H4 (cell line): Measurements from ENCODE around the gene TMEM132D. TPM values are rescaled to one million over a fixed set of nuclear protein-coding genes. Genes with fewer than 3 reads are reported as not detected.

Source experiments
- DNase-seq: peaks from one replicate; pipeline ENCODE4 v3.0.0-alpha.2; 2015; ENCODE audit warnings: low spot score
- total RNA-seq: library from RNA; depleted of rRNA; stranded (reverse); fragments of >200 nt; shearing (Covaris generic); gene quantifications from 2 replicates; pipeline ENCODE4 v1.2.3, GENCODE V29; 2014

The TMEM132D gene
- total RNA-seq, 1 experiment from 2014 or later, result not detected

DNA sequence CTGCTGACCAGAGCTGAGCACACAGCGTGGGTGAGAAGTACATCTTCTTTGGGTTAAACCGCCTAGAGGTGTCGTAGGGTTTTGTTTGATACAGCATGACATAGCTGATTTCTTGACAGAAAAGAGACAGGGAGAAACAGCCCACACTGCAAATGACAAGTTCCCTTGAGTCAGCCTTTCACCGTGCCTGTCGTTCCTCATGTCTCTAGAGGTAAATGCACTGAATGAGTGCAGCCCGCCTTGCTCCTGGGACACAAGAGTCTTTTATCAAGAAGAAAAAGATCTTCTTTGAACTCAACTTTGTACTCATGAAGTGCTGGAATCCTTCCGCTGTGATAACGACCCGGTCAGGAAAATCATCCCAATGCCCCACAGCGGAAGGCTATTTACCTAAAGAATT, 77.6 kb downstream of the TMEM132D start:
- no peak for DNase-seq

DNA sequence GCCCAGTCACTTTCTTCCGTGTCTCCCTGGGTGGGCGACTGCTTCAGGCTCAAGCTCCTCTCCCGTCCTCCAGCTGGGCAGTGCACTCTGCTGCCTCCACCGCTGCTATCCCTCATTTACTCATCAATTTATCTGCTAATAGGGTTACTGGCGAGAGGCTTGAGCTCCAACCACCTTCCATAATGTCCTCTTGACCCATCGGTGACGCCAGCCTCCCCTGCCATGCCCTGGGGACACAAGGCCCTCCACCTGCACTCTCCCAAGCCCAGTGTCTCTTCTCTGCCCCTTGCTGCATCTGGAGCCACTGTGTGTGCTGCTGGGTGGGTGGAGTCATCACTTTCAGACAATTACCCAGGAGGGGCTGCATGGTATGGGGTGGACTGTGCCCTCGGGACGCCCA, 78.5 kb downstream of the TMEM132D start:
- DNase-seq, result no peak

DNA sequence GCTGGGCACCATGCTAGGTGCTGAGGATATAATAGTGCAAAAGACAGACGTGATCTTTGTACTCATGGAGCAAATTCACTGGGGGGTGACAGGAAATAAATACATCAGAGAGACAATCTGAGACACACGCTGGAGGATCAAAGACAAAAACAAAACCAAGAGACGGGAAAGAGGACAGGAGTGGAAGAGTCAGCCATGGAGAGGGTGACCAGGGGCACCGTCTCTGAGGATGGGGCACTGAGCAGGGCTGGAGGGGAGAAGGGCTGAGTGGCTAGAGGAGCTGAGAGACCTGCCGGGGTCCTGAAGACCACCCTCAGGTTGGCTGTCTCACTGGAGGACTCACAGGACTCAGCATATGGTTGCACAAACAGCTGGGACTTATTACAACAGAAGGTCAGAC, 81.9 kb downstream of the TMEM132D start:
- DNase-seq, result no peak

DNA sequence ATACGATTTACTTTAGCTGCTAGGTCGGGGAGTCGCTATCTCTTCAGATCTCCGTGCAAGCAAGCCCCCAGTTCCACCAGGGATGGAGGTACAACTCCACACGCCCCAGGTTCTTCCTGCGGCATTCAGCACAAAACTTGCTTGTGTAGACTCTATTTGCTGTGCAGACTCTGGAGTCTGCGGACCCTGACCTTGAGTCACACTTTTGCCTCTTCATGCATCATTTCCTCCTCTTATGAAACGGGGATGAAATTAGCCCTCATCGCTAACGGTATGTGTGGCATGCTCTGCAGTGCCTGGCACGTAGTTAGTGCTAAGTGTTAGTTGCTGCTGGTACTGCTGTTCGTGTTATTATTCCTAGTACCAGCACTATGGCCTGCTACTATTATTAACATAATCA, 84.4 kb downstream of the TMEM132D start:
- no peak for DNase-seq

DNA sequence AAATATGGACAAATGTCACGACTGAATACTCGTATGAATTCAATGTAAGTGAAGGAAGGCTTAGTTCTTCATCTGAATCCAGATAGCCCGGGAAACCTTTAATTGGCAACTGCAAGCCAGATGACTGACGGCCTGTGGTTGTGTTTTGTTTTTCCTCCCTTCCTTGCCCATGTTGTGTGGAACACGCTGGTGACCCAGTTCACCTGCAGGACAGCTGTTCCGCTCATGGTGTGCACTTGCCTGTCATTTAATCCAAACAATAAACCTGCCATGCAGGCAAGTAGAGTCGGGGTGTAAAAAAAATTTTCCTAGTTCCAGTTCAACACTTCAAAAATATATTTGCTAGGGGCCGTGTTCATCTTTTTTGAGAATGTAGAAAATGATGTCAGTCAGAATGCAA, 88.0 kb downstream of the TMEM132D start:
- no peak for DNase-seq

DNA sequence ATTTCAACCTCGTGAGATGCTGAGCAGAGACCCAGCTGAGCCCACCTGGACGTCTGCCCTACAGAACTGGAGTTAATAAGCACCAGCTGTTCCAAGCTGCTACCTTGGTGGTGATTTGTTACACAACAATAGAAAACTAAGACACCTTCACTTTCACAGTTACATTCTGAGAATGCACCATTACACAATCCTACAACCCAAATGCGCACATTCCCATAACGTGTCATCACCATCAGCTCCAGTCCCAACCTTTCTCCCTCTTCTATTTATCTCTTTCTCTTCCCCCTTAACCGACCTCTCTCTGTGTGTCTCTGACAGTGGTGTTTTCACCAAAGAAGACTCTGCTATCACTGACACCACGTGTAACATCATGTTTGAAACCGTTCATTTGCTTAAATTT, 91.9 kb downstream of the TMEM132D start:
- no peak for DNase-seq

DNA sequence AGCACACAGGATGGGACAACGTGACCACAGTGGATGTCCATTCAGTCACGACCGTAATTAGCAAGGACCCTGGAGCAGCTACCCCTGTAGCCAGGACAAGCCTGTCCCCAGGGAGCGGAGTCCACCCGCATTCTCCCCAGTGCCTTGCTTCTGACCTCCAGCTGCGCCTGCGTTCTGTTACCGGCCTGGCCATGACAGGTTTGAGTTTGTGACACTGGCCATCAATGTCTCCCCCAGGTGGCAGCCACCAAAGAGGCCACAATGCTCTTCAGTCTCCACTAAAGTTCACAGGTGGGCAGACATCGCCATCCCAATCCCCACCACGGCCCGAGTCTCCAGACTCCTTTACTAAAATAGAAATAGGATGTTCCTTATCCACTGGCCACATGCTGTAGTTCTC, 96.7 kb downstream of the TMEM132D start:
- no peak for DNase-seq

DNA sequence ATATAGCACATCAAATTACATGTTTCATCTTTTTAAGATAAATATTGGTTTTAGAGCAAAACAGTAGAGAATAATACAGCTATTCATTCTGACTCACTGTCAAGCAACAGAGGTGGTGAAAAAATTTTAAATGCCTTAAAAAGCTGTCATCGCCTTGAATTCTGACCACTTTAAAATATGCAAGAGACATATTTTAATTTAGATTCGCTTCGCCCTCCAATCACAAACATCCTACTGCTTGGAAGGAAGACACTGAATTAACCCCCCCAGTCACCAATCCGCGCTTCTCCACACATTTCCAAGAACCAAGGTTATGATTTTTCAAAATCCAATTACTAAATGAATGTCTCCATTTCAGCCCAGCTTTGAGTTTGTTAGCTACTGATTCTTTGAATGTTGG, 112.4 kb downstream of the TMEM132D start:
- DNase-seq, result no peak

DNA sequence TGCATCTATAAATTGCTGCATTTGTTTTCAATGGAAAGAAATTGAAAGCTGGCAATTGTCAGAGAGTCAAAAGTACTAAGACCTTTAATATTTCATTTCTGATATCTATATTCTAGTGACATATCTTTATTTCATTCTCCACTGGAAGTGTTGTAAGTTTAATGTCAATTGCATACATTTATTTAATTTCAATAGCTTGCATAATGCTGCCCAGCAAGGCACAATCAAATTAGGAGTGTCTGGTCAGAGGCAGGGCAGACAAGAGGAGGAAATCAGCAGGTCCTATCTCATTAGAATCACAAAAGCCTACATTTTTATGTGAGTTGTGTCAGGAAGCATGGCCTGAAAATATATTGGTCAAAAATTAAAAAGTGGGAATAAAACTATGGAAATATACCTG, 112.9 kb downstream of the TMEM132D start:
- DNase-seq, result no peak

DNA sequence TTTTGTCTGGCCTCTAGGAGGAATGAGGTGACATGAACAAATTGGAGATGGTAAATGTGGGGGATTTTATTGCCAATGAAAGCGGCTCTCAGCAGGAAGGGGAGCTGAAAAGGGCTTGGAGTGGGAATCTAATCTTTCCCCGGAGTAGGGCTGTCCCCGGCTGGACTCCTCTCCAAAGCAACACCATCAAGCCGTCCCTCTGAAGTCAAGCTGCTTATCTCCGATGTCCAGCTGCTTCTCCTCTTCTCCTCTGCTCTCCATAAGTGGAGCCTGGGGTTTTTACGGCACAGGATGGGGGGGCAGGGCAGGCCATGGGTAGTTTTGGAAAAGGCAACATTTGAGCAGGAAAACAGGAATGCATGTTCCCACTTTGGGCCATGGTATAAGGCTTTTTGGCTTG, 113.5 kb downstream of the TMEM132D start:
- DNase-seq, result no peak

DNA sequence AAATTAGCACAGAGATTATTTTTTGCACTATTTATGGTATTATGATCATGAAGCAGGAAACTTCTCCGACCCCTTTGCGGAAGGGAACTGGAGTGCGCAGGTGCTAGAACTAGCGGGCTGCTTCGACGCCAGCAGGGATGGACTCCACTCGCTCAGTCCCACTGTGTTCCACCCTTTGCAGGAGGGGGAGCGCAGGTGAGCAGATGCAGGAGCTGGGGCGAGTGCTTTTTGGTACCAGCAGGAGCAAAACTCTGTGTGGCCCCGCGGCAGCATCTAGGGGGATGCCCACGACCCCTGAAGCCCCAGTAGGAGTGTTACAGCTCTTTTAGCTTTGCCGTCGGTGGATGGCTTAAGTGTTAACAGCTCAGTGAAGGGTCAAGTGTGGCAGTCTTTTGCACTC, 113.9 kb downstream of the TMEM132D start:
- no peak for DNase-seq

DNA sequence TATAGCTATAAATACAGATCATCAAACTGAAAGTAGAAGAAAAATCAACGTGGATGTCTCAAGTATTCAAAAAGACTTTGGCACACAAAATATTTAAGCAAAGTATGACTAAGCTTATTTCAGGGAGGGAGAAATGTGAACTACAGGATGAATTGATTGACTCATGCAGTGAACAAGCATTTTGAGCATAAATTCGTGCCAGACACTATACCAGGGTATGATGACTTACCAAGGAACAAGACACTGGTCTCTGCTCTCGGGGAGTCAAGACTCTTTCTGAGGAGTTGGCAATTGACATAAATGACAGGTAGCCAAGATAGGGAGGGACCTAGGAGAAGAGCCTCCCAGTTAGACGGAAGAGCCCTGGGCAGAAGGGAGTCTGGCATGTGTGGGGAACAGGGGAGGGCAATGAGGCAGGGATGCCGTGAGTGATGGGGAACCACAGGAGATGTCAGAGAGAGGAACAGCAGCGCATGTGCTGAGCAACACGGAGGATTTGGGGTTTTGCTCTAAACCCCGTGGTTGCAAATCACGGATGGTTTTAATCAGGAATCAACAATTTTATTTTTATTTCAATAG, 115.2 kb downstream of the TMEM132D start:
- DNase-seq, result no peak

DNA sequence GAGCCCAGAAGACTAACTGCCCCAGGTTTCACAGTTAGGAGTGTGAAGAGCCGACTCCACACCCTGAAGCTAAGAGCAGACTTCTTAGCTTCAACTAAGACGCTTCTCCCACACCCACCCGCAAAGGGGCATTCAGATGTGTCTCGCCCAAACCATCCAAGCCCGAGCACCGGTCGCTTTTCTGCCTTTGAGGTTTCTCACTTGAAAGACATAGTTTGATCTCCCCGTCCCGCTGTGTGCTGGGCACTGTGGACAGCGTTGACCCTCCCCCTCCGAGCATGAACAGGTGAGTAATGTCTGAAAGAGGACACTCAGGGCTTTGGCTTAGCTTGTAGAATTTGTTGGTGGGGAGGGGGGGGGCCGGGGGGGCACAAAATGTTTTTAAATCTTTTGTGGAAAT, 123.8 kb downstream of the TMEM132D start:
- no peak for DNase-seq

DNA sequence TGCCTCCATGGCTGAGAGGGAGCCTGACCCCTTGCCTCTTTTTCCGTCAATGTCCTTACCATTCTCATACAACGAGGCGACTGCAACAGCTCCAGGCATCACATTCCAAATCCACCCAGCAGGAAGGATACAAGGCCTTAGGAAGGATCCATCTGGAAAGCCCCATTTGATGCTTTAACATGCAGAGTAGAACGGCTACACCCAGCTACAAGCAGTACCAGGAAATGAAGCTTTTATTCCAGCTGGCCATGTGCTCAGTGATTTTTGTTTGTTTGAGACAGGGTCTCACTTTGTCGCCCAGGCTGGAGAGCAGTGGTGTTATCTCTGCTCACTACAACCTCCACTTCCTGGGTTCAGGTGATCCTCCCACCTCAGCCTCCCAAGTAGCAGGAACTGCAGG, 124.8 kb downstream of the TMEM132D start:
- no peak for DNase-seq

DNA sequence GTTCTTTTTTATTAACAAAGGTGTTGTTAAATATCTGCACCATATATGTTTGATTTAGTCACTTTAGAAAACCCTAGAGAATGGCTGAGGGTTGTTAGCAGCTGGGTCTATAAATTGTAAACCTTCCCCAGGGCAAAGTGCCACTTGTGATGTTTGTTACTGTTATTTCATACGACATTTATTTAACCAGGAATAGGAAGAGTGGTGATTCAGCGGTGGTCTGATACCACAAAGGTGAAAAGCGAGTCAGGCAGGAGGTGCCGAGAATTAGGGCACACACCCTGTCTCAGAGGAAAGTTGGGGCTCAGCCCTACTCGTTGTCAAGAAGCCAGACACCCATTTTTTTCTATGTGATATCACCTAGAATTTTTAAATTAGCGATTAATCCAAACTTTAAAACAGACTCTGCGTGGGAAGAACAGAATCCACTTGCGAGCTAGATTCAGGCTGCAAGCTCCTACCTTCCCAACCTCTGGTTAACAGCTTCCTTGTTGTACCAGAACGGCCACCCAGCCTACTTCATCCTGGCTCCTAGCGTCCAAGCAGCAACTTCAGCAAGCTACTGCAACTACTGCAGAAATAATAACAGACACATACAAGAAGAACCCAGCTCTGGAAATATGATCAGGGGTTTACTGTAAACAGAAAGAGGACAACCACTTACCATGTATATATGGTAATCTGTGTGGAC, 126.7 kb downstream of the TMEM132D start:
- DNase-seq, result no peak

DNA sequence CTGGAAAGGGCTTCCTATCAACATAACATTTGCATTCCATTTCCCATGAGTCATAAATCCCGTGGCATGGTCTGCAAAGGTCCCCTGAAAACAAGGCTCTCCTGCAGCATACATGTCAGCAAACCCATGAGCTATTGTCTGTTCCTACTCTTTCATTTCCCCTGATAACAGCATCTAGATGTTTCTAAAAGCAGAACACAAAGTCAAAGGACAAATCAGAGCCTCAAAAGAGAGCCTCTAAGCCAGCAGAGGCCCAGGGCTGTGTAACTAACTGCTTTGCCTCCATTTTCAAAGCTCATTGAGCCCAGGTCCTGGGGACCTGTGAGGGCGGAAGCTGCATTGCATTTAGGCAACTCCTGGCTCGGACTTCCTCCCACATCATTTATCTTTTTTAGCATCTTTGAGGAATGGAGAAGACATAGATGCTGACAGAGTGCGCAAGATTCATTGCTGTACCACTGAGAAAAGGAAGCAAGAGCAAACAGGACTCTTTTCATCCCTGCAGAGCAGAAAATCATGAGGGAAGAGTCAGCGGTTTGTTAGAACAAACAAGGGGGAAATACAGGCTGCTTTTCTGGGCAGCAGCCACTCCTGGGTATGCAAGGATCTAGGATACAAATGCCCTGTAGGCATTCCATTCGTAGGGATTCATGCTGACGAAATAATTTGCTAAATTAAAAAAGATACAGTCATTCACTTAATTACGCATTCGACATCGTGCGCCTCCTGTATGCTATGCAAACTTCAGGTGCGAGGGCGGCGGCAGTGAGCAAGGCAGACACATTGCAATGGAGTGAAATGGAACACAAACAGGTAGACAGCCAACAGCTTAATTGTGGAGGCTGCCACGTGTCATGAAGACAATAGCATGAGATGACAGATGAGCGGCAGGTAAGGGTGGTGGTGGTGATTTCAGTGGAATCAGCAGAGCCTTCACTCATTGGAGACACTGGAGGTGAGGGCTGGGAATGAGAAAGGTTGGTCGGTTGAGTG, 131.0 kb downstream of the TMEM132D start:
- DNase-seq, result peak; percentile 31

DNA sequence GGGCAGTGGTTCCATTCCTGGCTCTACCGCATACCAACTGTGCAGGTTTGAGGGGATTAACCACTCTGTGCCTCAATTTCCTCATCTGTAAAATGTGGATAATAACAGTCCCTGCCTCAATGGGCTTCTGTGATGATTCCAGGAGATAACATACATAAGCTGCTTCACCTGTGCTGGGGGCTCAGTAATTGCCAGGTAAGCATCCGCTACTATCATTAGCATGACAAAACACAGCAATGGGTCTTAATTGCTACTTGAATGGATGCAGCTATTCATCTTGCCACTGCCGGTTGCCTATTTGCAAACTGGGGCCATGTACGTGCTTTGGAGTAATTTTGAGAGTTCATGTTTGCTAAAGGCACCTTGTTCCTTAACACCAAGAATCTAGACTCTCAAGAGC, 132.6 kb downstream of the TMEM132D start:
- DNase-seq, result no peak

DNA sequence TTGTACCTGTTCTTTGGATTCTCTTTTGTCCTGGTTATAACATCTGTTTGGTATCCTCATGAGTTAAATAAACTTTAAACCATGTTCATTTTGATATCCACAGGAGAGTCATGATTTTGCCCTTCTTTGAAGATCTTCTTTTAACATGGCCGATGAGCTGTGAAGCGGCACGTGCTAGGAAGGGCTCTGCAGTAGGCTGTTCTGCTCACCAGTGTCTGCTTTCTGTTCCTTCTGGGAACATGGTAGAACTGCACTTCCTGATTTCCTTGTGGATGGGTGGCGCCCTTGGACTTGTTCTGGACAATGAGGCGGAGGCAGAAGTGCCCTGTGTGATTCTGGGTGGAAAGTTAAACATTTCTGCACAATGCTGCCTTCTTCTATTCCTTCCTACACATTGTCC, 138.1 kb downstream of the TMEM132D start:
- DNase-seq, result no peak

DNA sequence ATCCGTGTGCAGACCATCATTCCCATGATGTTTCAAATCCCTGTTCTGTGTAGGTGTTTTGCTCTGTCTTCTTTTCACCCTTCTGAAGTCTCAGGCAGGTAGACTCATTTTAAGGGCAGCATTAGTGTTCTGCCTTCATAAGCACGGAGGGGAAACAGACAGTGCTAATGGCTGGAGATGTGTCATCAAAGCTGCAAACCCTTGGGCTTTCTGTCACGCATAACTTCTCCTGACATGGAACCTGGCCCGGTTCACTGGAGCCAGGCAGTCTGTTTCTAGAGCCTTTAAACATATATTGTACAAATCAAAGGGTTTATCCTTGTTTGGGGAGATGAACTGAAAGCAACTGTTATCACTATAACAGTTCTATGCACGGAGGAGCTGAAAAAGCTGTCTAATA, 141.4 kb downstream of the TMEM132D start:
- DNase-seq, result no peak

DNA sequence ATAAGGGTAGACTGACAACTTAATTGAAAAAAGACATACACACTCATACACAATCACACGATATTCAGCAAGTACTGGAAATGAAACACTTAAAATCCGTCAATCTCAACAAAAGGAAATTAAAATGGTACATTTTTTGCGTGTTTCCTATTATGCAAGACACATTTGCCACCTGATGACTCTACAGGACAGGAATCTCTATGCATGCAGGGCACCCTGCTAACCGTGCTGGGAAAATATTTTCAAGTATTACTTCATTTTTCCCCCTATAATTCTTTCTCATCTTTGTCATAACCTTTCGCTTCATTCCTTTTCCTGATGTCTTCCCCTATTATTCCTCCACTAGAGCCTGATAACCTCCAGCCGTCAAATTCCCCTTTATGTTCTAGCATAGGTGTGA, 150.2 kb downstream of the TMEM132D start:
- no peak for DNase-seq

DNA sequence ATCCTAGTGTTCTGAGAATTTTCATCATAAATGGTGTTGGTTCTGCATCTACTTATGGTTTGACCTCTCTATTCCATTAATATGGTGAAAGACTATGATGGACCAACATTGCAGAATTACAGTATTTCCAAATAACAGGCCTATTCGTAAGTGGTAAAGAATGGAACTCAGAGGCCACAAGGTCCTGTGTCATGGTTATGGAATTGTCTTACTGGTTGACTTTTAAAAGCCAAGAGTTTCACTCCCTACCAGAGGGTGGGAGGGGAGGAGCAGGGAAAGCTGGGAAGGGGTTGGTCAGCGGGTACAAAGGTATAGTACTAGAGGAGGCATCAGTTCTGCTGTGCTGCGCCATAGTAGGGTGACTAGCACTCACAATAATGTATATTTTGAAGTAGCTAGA, 153.4 kb downstream of the TMEM132D start:
- no peak for DNase-seq

DNA sequence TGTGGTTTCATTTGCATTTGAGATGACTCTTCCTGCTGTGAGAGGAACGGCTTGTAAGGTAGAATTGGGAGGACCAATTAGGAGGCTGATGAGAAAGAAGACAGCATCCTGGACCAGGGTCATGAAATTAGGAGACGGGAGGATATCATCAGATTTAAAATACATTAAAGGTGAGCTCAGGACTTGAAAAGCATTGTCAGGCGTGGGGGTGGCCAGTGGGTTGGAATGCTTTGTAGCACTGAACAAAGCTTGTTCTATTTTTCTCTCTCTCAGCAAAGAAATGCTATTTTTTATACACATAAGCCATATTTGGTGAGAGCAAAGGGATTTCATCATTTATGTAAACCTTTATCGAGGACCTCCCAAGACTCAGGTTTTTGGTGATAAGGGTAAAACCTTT, 157.5 kb downstream of the TMEM132D start:
- DNase-seq, result no peak

DNA sequence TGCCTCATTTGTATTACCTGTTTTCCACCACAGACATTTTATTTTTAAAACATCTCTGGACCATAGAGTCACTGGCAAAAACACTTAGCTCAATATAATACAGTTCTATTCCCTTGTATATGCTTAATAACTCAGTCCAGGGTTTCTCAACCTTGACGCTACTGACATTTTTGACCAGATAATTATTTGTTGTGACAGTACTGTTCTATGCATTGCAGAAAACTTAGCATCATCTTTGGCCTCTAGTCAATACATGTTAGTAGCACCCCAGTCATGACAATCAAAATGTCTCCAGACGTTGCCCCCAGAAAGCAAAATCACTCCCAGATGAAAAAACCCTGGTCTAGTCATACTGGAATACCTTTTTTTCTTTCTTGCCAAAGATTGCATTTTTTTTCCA, 174.7 kb downstream of the TMEM132D start:
- no peak for DNase-seq
